SK-N-SH (cell line): ENCODE data around the gene FIBIN. TPM values are rescaled to one million over a fixed set of nuclear protein-coding genes. Genes with fewer than 3 reads are reported as not detected.
"Not testable (repeated sequence)": the region's sequence is repeated elsewhere in the genome, so short reads cannot be mapped to it uniquely, and the experiment has no call there.

Source experiments
- CTCF ChIA-PET: fragments of 300-600, 350-600 bp; formaldehyde crosslinking; extraction: SDS; loops from one replicate; lab custom pipeline; 2021; lab: Yijun Ruan, JAX
- POLR2A ChIA-PET: fragments of 350-600 bp; sonication (Branson Sonifier 250); formaldehyde crosslinking; extraction: SDS; loops from one replicate; lab custom pipeline; 2020; ENCODE audit warnings: antibody characterized with exemption, inconsistent platforms; lab: Yijun Ruan, JAX
- DNase-seq: peaks from one replicate; pipeline ENCODE4 v3.0.0; 2012
- H2AFZ ChIP-seq: fragments of 200-600 bp; sonication (generic); 2 replicates; pipeline ENCODE4 v1.8.1; 2016; ENCODE audit warnings: antibody characterized with exemption, mild to moderate bottlenecking, low read depth
- H3F3A ChIP-seq: fragments of 200-600 bp; sonication (generic); replicated peaks from 2 replicates; pipeline ENCODE3; 2016; ENCODE audit warnings: antibody characterized with exemption, mild to moderate bottlenecking; ENCODE audit not compliant: insufficient read depth
- H3K27ac ChIP-seq, 2 experiments: fragments of 200-500 bp in 1 of 2; fragments of 200-600 bp in 1 of 2; sonication (Bioruptor generic) in 1 of 2; sonication (generic), shearing (Covaris generic) in 1 of 2; 2 replicates each; pipeline versions ENCODE4 v1.5.1 to v1.6.1; 2014 to 2016; ENCODE audit warnings: low read depth in 2 of 2, inconsistent platforms in 1 of 2, low read length in 1 of 2, mild to moderate bottlenecking in 1 of 2, mixed read lengths in 1 of 2
- H3K27me3 ChIP-seq: fragments of 200-600 bp; sonication (generic), shearing (Covaris generic); 2 replicates; pipeline ENCODE4 v1.6.1; 2016; ENCODE audit warnings: mixed run types; ENCODE audit not compliant: insufficient read depth
- H3K36me3 ChIP-seq, 2 experiments: fragments of 200-500 bp in 1 of 2; fragments of 200-600 bp in 1 of 2; sonication (Bioruptor generic) in 1 of 2; sonication (generic) in 1 of 2; replicated peaks in 1 of 2; 2 replicates each; pipeline versions ENCODE3 to v1.5.1; 2014 to 2016; ENCODE audit warnings: low read length in 1 of 2, mild to moderate bottlenecking in 1 of 2; ENCODE audit not compliant: insufficient read depth in 2 of 2, control insufficient read depth in 1 of 2
- H3K4me1 ChIP-seq, 2 experiments: fragments of 200-500 bp in 1 of 2; fragments of 200-600 bp in 1 of 2; sonication (Bioruptor generic) in 1 of 2; sonication (generic), shearing (Covaris generic) in 1 of 2; 2 replicates each; pipeline versions ENCODE4 v1.5.1 to v1.6.1; 2014 to 2016; ENCODE audit warnings: low read depth in 1 of 2, low read length in 1 of 2, mixed run types in 1 of 2; ENCODE audit not compliant: insufficient read depth in 2 of 2, control insufficient read depth in 1 of 2
- H3K4me2 ChIP-seq: fragments of 200-600 bp; sonication (generic), shearing (Covaris generic); 2 replicates; pipeline ENCODE4 v1.6.1; 2017; ENCODE audit warnings: mixed run types
- H3K4me3 ChIP-seq, 2 experiments: fragments of 200-500 bp in 1 of 2; fragments of 200-600 bp in 1 of 2; sonication (Bioruptor generic) in 1 of 2; sonication (generic), shearing (Covaris generic) in 1 of 2; 2 replicates each; pipeline versions ENCODE4 v1.5.1 to v1.8.1; 2014 to 2016; ENCODE audit warnings: low read depth in 2 of 2, inconsistent platforms in 1 of 2, low read length in 1 of 2, mild to moderate bottlenecking in 1 of 2, mixed read lengths in 1 of 2, moderate library complexity in 1 of 2
- H3K79me2 ChIP-seq: fragments of 200-600 bp; sonication (generic); 2 replicates; pipeline ENCODE4 v1.8.1; 2017; ENCODE audit warnings: mild to moderate bottlenecking; ENCODE audit not compliant: insufficient read depth
- H3K9ac ChIP-seq: fragments of 200-600 bp; sonication (generic); 2 replicates; pipeline ENCODE4 v1.6.1; 2017; ENCODE audit warnings: mixed run types
- H3K9me2 ChIP-seq: fragments of 200-600 bp; sonication (generic); 2 replicates; pipeline ENCODE4 v1.6.1; 2017; ENCODE audit warnings: mixed run types
- H3K9me3 ChIP-seq: fragments of 200-600 bp; sonication (generic); 2 replicates; pipeline ENCODE4 v1.6.1; 2017; ENCODE audit warnings: mixed run types, mild to moderate bottlenecking, moderate library complexity
- H4K20me1 ChIP-seq: fragments of 200-600 bp; sonication (generic); 2 replicates; pipeline ENCODE4 v1.6.1; 2017; ENCODE audit warnings: mild to moderate bottlenecking, mixed run types; ENCODE audit not compliant: insufficient read depth
- EP300 ChIP-seq, 2 experiments: IDR thresholded peaks; 2 replicates each; pipeline versions ENCODE4 v1.4.0 to v1.6.1; 2012; ENCODE audit warnings: borderline replicate concordance in 1 of 2, low read depth in 1 of 2, low read length in 1 of 2
- FOSL2 ChIP-seq: IDR thresholded peaks from 2 replicates; pipeline ENCODE4 v1.4.0; 2012; ENCODE audit warnings: low read depth, mild to moderate bottlenecking, moderate library complexity, borderline replicate concordance
- GABPA ChIP-seq: IDR thresholded peaks from 2 replicates; pipeline ENCODE4 v1.4.0; 2012; ENCODE audit warnings: low read depth, mild to moderate bottlenecking
- IRF3 ChIP-seq: fragments of 150-350 bp; IDR thresholded peaks from 2 replicates; pipeline ENCODE4 v1.6.1; 2016; ENCODE audit warnings: mild to moderate bottlenecking, low read depth, low read length
- JUND ChIP-seq: IDR thresholded peaks from 2 replicates; pipeline ENCODE4 v1.4.0; 2012
- MXI1 ChIP-seq: IDR thresholded peaks from 2 replicates; pipeline ENCODE4 v1.6.1; 2012; ENCODE audit warnings: mild to moderate bottlenecking, low read depth, low read length, improper control_type of control experiment
- NFIC ChIP-seq: IDR thresholded peaks from 2 replicates; pipeline ENCODE4 v1.4.0; 2012; ENCODE audit warnings: borderline replicate concordance
- RAD21 ChIP-seq: IDR thresholded peaks from 2 replicates; pipeline ENCODE4 v1.6.1; 2012; ENCODE audit warnings: mild to moderate bottlenecking, low read length
- RCOR1 ChIP-seq: fragments of 150-350 bp; IDR thresholded peaks from 2 replicates; pipeline ENCODE4 v1.6.1; 2017; ENCODE audit warnings: antibody characterized with exemption, low read length
- SIN3A ChIP-seq: IDR thresholded peaks from 2 replicates; pipeline ENCODE4 v1.6.1; 2012; ENCODE audit warnings: low read depth, mild to moderate bottlenecking, low read length, moderate library complexity, borderline replicate concordance
- TAF1 ChIP-seq: IDR thresholded peaks from 2 replicates; pipeline ENCODE4 v1.6.1; 2012; ENCODE audit warnings: low read depth, mild to moderate bottlenecking, low read length, moderate library complexity, borderline replicate concordance
- TCF12 ChIP-seq: IDR thresholded peaks from 2 replicates; pipeline ENCODE4 v1.4.0; 2012
- WGBS: methylation state at CpG from one replicate; pipeline ENCODE4 v1.1.6; 2017; ENCODE audit warnings: low lambda C conversion rate; 5-methylcytosine and 5-hydroxymethylcytosine counted together
- polyA plus RNA-seq, 3 experiments: library from polyadenylated mRNA; depleted of rRNA; stranded (reverse); fragments of >200 nt; gene quantifications; 2 replicates each; pipeline ENCODE4 v1.2.3, GENCODE V29; 2012

The FIBIN gene
- polyA plus RNA-seq, 1 of the 3 experiments (the other 2 are of a cell fraction): 0.66 TPM

- TF ChIP-seq IRF3 (no peak), JUND (no peak), TAF1 (no peak), SIN3A (no peak), RAD21 (no peak)
- TF ChIP-seq, all 33 proteins: peak for 0
Measured at GRCh38 chr11:26964339-26964738, 29.6 kb upstream of the FIBIN start (continued).

GRCh38 chr11:26964847-26965485 lies 28.9 kb upstream of the FIBIN start:
- POLR2A ChIA-PET, H4K20me1 ChIP-seq, H3K9ac ChIP-seq, H3K79me2 ChIP-seq, H3K9me3 ChIP-seq, H3K4me3 ChIP-seq, H2AFZ ChIP-seq, H3K27ac ChIP-seq, H3K9me2 ChIP-seq, H3K4me1 ChIP-seq, H3K27me3 ChIP-seq, H3F3A ChIP-seq, H3K36me3 ChIP-seq, DNase-seq, H3K4me2 ChIP-seq: not testable (repeated sequence)
- 92% methylated on average over 15 of the region's 32 CpGs for WGBS
- CTCF ChIA-PET: interaction anchor here (0.6 kb wide), 1 partner anchor 639 kb away, joined by 3 read pairs; no protein-coding TSS in a partner anchor

GRCh38 chr11:26971961-26972360 lies 22.0 kb upstream of the FIBIN start:
- Histone ChIP-seq H2AFZ (no peak overlapping the region), H3K4me3 (no peak overlapping the region), H3K9me2 (no peaks in the 10 kb centered on the region), H3K4me1 (peaks cover 0 to 12% of the 10 kb centered on the region in 2 experiments; a peak in 1 of 4 replicates), H3K9me3 (no peaks in the 10 kb centered on the region), H3K9ac (no peak overlapping the region), H3F3A (peaks cover 3% of the 10 kb centered on the region), H3K79me2 (no peaks in the 10 kb centered on the region), H3K36me3 (no peaks in the 10 kb centered on the region), H3K27ac (no peak overlapping the region), H3K27me3 (no peaks in the 10 kb centered on the region), H3K4me2 (no peak overlapping the region), H4K20me1 (no peaks in the 10 kb centered on the region)
- 33% methylated on average over 2 of the region's 2 CpGs for WGBS
- POLR2A ChIA-PET: no interaction called here
- CTCF ChIA-PET: no interaction called here
- no peak for DNase-seq
- TF ChIP-seq RCOR1 (no peak), TCF12 (peak; percentile 38; the same call in 1 of the 2 replicates)

GRCh38 chr11:26974069-26974783 lies 19.7 kb upstream of the FIBIN start:
- H3K9me2 ChIP-seq: no peaks in the 10 kb centered on the region
- ChIA-PET CTCF (no interaction called here), POLR2A (no interaction called here)
- H3K4me2 ChIP-seq: no peak overlapping the region
- TF ChIP-seq FOSL2 (no peak), EP300 (IDR thresholded peaks at IDR 0.05; ENCODE audit: borderline replicate concordance in 1 of 2, low read depth in 1 of 2, low read length in 1 of 2) (no peak), GABPA (no peak), MXI1 (no peak), RCOR1 (no peak), NFIC (no peak)
- H3K9ac ChIP-seq: no peak overlapping the region
- WGBS: 80% methylated on average over 3 of the region's 3 CpGs
- H3K4me1 ChIP-seq: peaks cover 0 to 12% of the 10 kb centered on the region in 2 experiments; a peak in 1 of 4 replicates
- no peaks in the 10 kb centered on the region for H3K27me3 ChIP-seq
- H3K4me3 ChIP-seq: no peak overlapping the region
- H4K20me1 ChIP-seq: no peaks in the 10 kb centered on the region
- H3K79me2 ChIP-seq: no peaks in the 10 kb centered on the region
- H2AFZ ChIP-seq: 0 out of 2 replicates have a peak overlapping the region, but pooled peaks have one; percentile 41
- peaks cover 3% of the 10 kb centered on the region for H3F3A ChIP-seq
- H3K36me3 ChIP-seq: no peaks in the 10 kb centered on the region
- DNase-seq: no peak
- H3K27ac ChIP-seq: no peak overlapping the region
- 0 out of 2 replicates have a peak, but pooled peaks cover 3% of the 10 kb centered on the region for H3K9me3 ChIP-seq
